WTC11 (cell line): ENCODE results near the gene ABHD12B. TPM values are rescaled to one million over a fixed set of nuclear protein-coding genes. Genes with fewer than 3 reads are reported as not detected.

Source experiments
- ATAC-seq: fragments of 200-7000 bp; cut with Tn5 transposase; 2 replicates; pipeline ENCODE4 v1.10.0; 2021; ENCODE audit warnings: mild to moderate bottlenecking, moderate library complexity
- CTCF ChIA-PET: fragments of 300-600 bp; sonication (Branson Sonifier 250); formaldehyde crosslinking; loops from one replicate; lab custom pipeline; 2021; ENCODE audit warnings: antibody characterized with exemption; lab: Charles Lee
- POLR2A ChIA-PET: fragments of 350-600 bp; sonication (Branson Sonifier 250); formaldehyde crosslinking; loops from one replicate; lab custom pipeline; 2021; ENCODE audit warnings: antibody characterized with exemption; lab: Charles Lee
- DNase-seq: peaks from one replicate; pipeline ENCODE4 v3.0.0; 2021; ENCODE audit warnings: low spot score
- H3K27ac Mint-ChIP-seq: 2 replicates; pipeline ENCODE4 v1.8.0; 2021; ENCODE audit warnings: mixed read lengths
- H3K27me3 Mint-ChIP-seq: 2 replicates; pipeline ENCODE4 v1.8.0; 2021; ENCODE audit warnings: low read depth, mild to moderate bottlenecking, moderate library complexity, mixed read lengths
- H3K36me3 Mint-ChIP-seq: 2 replicates; pipeline ENCODE4 v1.8.0; 2021; ENCODE audit warnings: mixed read lengths
- H3K4me1 Mint-ChIP-seq: 2 replicates; pipeline ENCODE4 v1.8.0; 2022; ENCODE audit warnings: mixed read lengths
- H3K4me3 Mint-ChIP-seq: 2 replicates; pipeline ENCODE4 v1.8.0; 2021; ENCODE audit warnings: mild to moderate bottlenecking, moderate library complexity, mixed read lengths
- H3K9me3 Mint-ChIP-seq: 2 replicates; pipeline ENCODE4 v1.8.0; 2021; ENCODE audit warnings: mixed read lengths
- ATF1 ChIP-seq: sonication (generic); formaldehyde crosslinking; IDR thresholded peaks from 2 replicates; pipeline ENCODE4 v1.8.1; 2023; ENCODE audit warnings: mild to moderate bottlenecking, moderate library complexity, missing genetic modification reagents
- ATF6 ChIP-seq: sonication (generic); formaldehyde crosslinking; IDR thresholded peaks from 2 replicates; pipeline ENCODE4 v1.8.1; 2023; ENCODE audit warnings: mild to moderate bottlenecking, missing genetic modification reagents
- CREB1 ChIP-seq: sonication (generic); formaldehyde crosslinking; IDR thresholded peaks from 2 replicates; pipeline ENCODE4 v1.8.0; 2023; ENCODE audit warnings: mild to moderate bottlenecking, missing genetic modification reagents
- E2F1 ChIP-seq: sonication (generic); formaldehyde crosslinking; IDR thresholded peaks from 2 replicates; pipeline ENCODE4 v1.8.0; 2022; ENCODE audit warnings: mild to moderate bottlenecking, missing genetic modification reagents
- E2F4 ChIP-seq: sonication (generic); formaldehyde crosslinking; IDR thresholded peaks from 2 replicates; pipeline ENCODE4 v1.8.1; 2022; ENCODE audit warnings: low read depth, mild to moderate bottlenecking, moderate library complexity, missing genetic modification reagents, borderline replicate concordance
- EMX1 ChIP-seq: fragments of 250-450 bp; sonication (Bioruptor Pico); IDR thresholded peaks from 2 replicates; pipeline ENCODE4 v1.8.0; 2021; ENCODE audit warnings: mild to moderate bottlenecking
- ETV6 ChIP-seq: sonication (generic); formaldehyde crosslinking; IDR thresholded peaks from 2 replicates; pipeline ENCODE4 v1.8.1; 2022; ENCODE audit warnings: mild to moderate bottlenecking, missing genetic modification reagents
- FOXJ3 ChIP-seq: sonication (generic); formaldehyde crosslinking; IDR thresholded peaks from 2 replicates; pipeline ENCODE4 v1.9.0; 2021; ENCODE audit warnings: missing genetic modification reagents, mild to moderate bottlenecking, borderline replicate concordance
- IRF1 ChIP-seq: sonication (generic); formaldehyde crosslinking; IDR thresholded peaks from 2 replicates; pipeline ENCODE4 v1.8.0; 2023; ENCODE audit warnings: missing genetic modification reagents
- JAZF1 ChIP-seq: fragments of 250-450 bp; sonication (Bioruptor Pico); IDR thresholded peaks from 2 replicates; pipeline ENCODE4 v1.9.0; 2021; ENCODE audit warnings: moderate library complexity, mild to moderate bottlenecking, inconsistent platforms
- MXD4 ChIP-seq: fragments of 250-450 bp; sonication (Bioruptor Pico); IDR thresholded peaks from 2 replicates; pipeline ENCODE4 v1.8.0; 2021; ENCODE audit warnings: mild to moderate bottlenecking, moderate library complexity, borderline replicate concordance
- NFYB ChIP-seq: sonication (generic); formaldehyde crosslinking; conservative IDR thresholded peaks from 2 replicates; pipeline ENCODE4 v1.8.0; 2022; ENCODE audit warnings: low read depth, missing genetic modification reagents
- NR2C2 ChIP-seq: sonication (generic); formaldehyde crosslinking; IDR thresholded peaks from 2 replicates; pipeline ENCODE4 v1.8.0; 2022; ENCODE audit warnings: mild to moderate bottlenecking, missing genetic modification reagents
- PRDM15 ChIP-seq: sonication (generic); formaldehyde crosslinking; IDR thresholded peaks from 2 replicates; pipeline ENCODE4 v1.8.0; 2022; ENCODE audit warnings: missing genetic modification reagents
- RELA ChIP-seq: sonication (generic); formaldehyde crosslinking; IDR thresholded peaks from 2 replicates; pipeline ENCODE4 v1.8.1; 2022; ENCODE audit warnings: missing genetic modification reagents, mild to moderate bottlenecking, borderline replicate concordance
- SMAD3 ChIP-seq: sonication (generic); formaldehyde crosslinking; IDR thresholded peaks from 2 replicates; pipeline ENCODE4 v1.8.0; 2022; ENCODE audit warnings: missing genetic modification reagents, mild to moderate bottlenecking, borderline replicate concordance
- SOX15 ChIP-seq: fragments of 250-450 bp; sonication (Bioruptor Pico); IDR thresholded peaks from 2 replicates; pipeline ENCODE4 v1.9.0; 2021; ENCODE audit warnings: mild to moderate bottlenecking
- USF1 ChIP-seq: sonication (generic); formaldehyde crosslinking; IDR thresholded peaks from 2 replicates; pipeline ENCODE4 v1.8.0; 2022; ENCODE audit warnings: mild to moderate bottlenecking, missing genetic modification reagents
- ZBTB43 ChIP-seq: sonication (generic); formaldehyde crosslinking; IDR thresholded peaks from 2 replicates; pipeline ENCODE4 v1.8.1; 2023; ENCODE audit warnings: mild to moderate bottlenecking, missing genetic modification reagents
- ZMAT4 ChIP-seq: fragments of 250-450 bp; sonication (Bioruptor Pico); IDR thresholded peaks from 2 replicates; pipeline ENCODE4 v1.9.0; 2021; ENCODE audit warnings: mild to moderate bottlenecking
- ZNF263 ChIP-seq: sonication (generic); formaldehyde crosslinking; IDR thresholded peaks from 2 replicates; pipeline ENCODE4 v1.8.1; 2022; ENCODE audit warnings: low read depth, mild to moderate bottlenecking, moderate library complexity, missing genetic modification reagents
- ZNF396 ChIP-seq: fragments of 250-450 bp; sonication (Bioruptor Pico); IDR thresholded peaks from 2 replicates; pipeline ENCODE4 v1.8.0; 2021; ENCODE audit warnings: mild to moderate bottlenecking, moderate library complexity, borderline replicate concordance
- ZNF416 ChIP-seq: fragments of 250-450 bp; sonication (Bioruptor Pico); IDR thresholded peaks from 2 replicates; pipeline ENCODE4 v1.9.0; 2021; ENCODE audit warnings: mild to moderate bottlenecking, inconsistent platforms
- total RNA-seq: library from RNA; stranded (reverse); gene quantifications from 3 replicates; pipeline ENCODE4 v1.2.3, GENCODE V29; 2021

ABHD12B gene
- total RNA-seq, 1 experiment from 2014 or later: 156 TPM

GRCh38 chr14:50937325-50937724, 65.5 kb downstream of the ABHD12B start (continued):
- no peak for TF ChIP-seq ATF6 (CRISPR knock-in tag)
- TF ChIP-seq ZNF416 (CRISPR knock-in tag): no peak

- no peak for TF ChIP-seq ZBTB43
- TF ChIP-seq SOX15 (CRISPR knock-in tag): no peak
- 0 out of 2 replicates have a peak, but pooled peaks have one; percentile 12 for TF ChIP-seq ZNF396 (CRISPR knock-in tag)
- 0 out of 2 replicates have a peak, but pooled peaks have one; percentile 49 for TF ChIP-seq MXD4 (CRISPR knock-in tag)
- no peak for TF ChIP-seq PRDM15 (CRISPR knock-in tag)
- no peak for TF ChIP-seq JAZF1 (CRISPR knock-in tag)
- no peak for TF ChIP-seq CREB1
- no peak for TF ChIP-seq FOXJ3 (CRISPR knock-in tag)
- ChIA-PET CTCF (interaction anchor here (1.6 kb wide), 1 partner anchor 77 kb away, joined by 6 read pairs; no protein-coding TSS in a partner anchor), POLR2A (no interaction called here)
- no peak for DNase-seq
- Mint-ChIP-seq H3K27ac (peak overlapping the region; percentile 43; the same call in 1 of the 2 replicates), H3K4me1 (peaks cover 21% of the 10 kb centered on the region), H3K4me3 (no peak overlapping the region), H3K27me3 (no peaks in the 10 kb centered on the region), H3K36me3 (peaks cover 47% of the 10 kb centered on the region), H3K9me3 (no peaks in the 10 kb centered on the region)
- no peak for ATAC-seq
Observed at GRCh38 chr14:50937800-50938199, 65.9 kb downstream of the ABHD12B start.

- ChIA-PET POLR2A (no interaction called here), CTCF (interaction anchor here (0.8 kb wide), 1 partner anchor 81 kb away, joined by 4 read pairs; no protein-coding TSS in a partner anchor)
- no peak for DNase-seq
- Mint-ChIP-seq H3K27ac (0 out of 2 replicates have a peak overlapping the region, but pooled peaks have one; percentile 3), H3K27me3 (no peaks in the 10 kb centered on the region; the same call in 1 of the 2 replicates), H3K4me1 (peaks cover 25% of the 10 kb centered on the region), H3K9me3 (no peaks in the 10 kb centered on the region), H3K4me3 (no peak overlapping the region), H3K36me3 (peaks cover 27% of the 10 kb centered on the region)
- ATAC-seq: no peak
- no peak for TF ChIP-seq RELA (CRISPR knock-in tag)
- no peak for TF ChIP-seq USF1
- no peak for TF ChIP-seq ATF1 (CRISPR knock-in tag)
- TF ChIP-seq ETV6 (CRISPR knock-in tag): no peak
- TF ChIP-seq E2F1 (CRISPR knock-in tag): no peak
- no peak for TF ChIP-seq ZNF263 (CRISPR knock-in tag)
- TF ChIP-seq E2F4 (CRISPR knock-in tag): no peak
- no peak for TF ChIP-seq CREB1
- no peak for TF ChIP-seq NFYB (CRISPR knock-in tag)
- TF ChIP-seq EMX1: no peak
- no peak for TF ChIP-seq SMAD3 (CRISPR knock-in tag)
- no peak for TF ChIP-seq IRF1 (CRISPR knock-in tag)
- no peak for TF ChIP-seq ZMAT4 (CRISPR knock-in tag)
- TF ChIP-seq ZNF396 (CRISPR knock-in tag): no peak
- no peak for TF ChIP-seq NR2C2 (CRISPR knock-in tag)
Observed at GRCh38 chr14:50941151-50941550, 69.3 kb downstream of the ABHD12B start.
